SH-SY5Y (cell line): ENCODE results near the gene INSC.

Experiments
- GATA2 ChIP-seq: IDR thresholded peaks from 2 replicates; pipeline ENCODE4 v1.6.1; 2011; ENCODE audit warnings: mild to moderate bottlenecking, low read depth, low read length
- GATA3 ChIP-seq: IDR thresholded peaks from 2 replicates; pipeline ENCODE4 v1.6.1; 2011; ENCODE audit warnings: low read depth, mild to moderate bottlenecking, low read length, moderate library complexity

- no peak for TF ChIP-seq GATA2
- no peak for TF ChIP-seq GATA3
These were observed 118.8 kb downstream of the INSC start for GRCh38 chr11:15233371-15234165.
